Dedifferentiated amniotic fluid mesenchymal stem cell (primary cell): ENCODE results near the gene PSMC4.
"Not testable (repeated sequence)": the region's sequence is repeated elsewhere in the genome, so short reads cannot be mapped to it uniquely, and the experiment has no call there.

Source experiments
- DNase-seq: peaks from one replicate; pipeline ENCODE4 v3.0.0-alpha.2; 2016; ENCODE audit errors: extremely low spot score

PSMC4 gene

DNA sequence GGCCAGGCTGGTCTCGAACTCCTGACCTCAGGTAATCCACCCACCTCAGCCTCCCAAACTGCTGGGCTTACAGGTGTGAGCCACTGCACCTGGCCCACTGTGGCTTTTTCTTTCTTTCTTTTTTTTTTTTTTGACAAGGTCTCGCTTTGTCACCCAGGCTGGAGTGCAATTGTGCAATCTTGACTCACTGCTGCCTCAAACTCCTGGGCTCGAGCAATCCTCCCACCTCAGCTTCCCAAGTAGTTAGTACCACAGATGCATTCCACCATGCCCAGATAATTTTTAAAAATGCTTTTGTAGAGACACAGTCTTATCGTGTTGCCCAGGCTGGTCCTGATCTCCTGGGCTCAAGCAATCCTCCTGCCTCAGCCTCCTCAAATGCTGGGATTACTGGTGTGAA lies 24.4 kb upstream of the PSMC4 start:
- no peak for DNase-seq

- DNase-seq: no peak
Observed at GRCh38 chr19:39949026-39949747, 21.8 kb upstream of the PSMC4 start.

GRCh38 chr19:39951065-39951650 lies 19.8 kb upstream of the PSMC4 start:
- no peak for DNase-seq

GRCh38 chr19:39951686-39952085 lies 19.3 kb upstream of the PSMC4 start:
- no peak for DNase-seq

DNA sequence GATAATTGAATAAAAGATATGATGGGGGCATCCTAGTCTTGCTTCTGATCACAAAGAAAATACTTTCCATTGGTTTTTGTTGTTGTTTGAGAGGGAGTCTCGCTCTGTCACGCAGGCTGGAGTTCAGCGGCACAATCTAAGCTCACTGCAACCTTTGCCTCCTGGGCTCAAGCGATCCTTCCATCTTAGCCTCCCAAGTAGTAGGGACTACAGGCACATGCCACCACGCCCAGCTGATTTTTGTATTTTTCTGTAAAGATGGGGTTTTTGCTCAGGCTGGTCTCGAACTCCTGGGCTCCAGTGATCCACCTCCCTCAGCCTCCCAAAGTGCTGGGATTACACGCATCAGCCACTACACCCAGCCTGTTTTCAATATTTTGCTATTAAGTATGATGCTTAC lies 17.1 kb upstream of the PSMC4 start:
- no peak for DNase-seq

DNA sequence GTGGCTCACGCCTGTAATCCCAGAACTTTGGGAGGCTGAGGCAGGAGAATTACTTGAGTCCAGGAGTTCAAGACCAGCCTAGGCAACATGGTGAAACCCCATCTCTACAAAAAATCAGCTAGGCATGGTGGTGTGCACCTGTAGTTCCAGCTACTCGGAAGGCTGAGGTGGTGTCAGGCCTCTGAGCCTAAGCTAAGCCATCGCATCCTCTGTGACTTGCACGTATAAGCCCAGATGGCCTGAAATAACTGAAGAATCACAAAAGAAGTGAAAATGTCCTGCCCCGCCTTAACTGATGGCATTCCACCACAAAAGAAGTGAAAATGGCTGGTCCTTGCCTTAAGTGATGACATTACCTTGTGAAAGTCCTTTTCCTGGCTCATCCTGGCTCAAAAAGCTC lies 13.1 kb upstream of the PSMC4 start:
- DNase-seq: not testable (repeated sequence)

GRCh38 chr19:39958942-39959341 lies 12.0 kb upstream of the PSMC4 start:
- not testable (repeated sequence) for DNase-seq

- DNase-seq: not testable (repeated sequence)
Observed at GRCh38 chr19:39959407-39959806, 11.6 kb upstream of the PSMC4 start.

DNA sequence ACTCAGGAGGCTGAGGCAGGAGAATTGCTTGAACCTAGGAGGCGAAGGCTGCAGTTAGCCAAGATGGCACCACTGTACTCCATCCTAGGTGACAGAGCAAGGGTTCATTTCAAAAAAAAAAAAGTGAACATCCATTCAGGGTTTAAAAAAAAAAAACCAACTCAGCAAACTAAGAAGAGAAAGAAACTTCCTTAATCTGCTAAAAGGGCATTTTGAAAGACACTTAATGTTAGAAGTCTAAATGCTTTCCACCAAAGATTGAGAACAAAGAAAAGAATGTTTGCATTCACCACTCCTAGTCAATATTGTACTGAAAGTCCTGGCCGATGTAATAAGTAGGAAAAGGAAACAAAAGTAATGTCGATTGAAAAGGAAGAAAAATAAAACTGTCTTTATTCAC lies 7.1 kb upstream of the PSMC4 start:
- DNase-seq: no peak

GRCh38 chr19:39966617-39967016 lies 4.3 kb upstream of the PSMC4 start:
- no peak for DNase-seq

- no peak for DNase-seq
Observed at GRCh38 chr19:39967561-39967960, 3.4 kb upstream of the PSMC4 start.

DNA sequence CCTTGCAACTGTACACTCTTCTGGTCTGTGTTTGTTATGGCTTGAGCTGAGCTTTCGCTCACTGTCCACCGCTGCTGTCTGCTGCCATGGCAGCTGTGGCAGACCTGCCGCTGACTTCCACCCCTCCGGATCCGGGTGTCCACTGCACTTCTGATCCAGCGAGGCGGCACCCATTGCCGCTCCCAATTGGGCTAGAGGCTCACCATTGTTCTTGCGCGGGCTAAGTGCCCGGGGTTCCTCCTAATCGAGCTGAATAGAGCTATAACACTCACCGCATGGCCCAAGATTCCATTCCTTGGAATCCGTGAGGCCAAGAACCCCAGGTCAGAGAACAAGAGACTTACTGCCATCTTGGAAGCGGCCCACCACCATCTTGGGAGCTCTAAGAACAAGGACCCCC lies 2.2 kb upstream of the PSMC4 start:
- DNase-seq: no peak

- no peak for DNase-seq
Observed at GRCh38 chr19:39969266-39969665, 1.7 kb upstream of the PSMC4 start.

- no peak for DNase-seq
Observed at GRCh38 chr19:39969681-39970424, 1.1 kb upstream of the PSMC4 start.

GRCh38 chr19:39970425-39970674 lies 615 bp upstream of the PSMC4 start:
- DNase-seq: peak; percentile 51

DNA sequence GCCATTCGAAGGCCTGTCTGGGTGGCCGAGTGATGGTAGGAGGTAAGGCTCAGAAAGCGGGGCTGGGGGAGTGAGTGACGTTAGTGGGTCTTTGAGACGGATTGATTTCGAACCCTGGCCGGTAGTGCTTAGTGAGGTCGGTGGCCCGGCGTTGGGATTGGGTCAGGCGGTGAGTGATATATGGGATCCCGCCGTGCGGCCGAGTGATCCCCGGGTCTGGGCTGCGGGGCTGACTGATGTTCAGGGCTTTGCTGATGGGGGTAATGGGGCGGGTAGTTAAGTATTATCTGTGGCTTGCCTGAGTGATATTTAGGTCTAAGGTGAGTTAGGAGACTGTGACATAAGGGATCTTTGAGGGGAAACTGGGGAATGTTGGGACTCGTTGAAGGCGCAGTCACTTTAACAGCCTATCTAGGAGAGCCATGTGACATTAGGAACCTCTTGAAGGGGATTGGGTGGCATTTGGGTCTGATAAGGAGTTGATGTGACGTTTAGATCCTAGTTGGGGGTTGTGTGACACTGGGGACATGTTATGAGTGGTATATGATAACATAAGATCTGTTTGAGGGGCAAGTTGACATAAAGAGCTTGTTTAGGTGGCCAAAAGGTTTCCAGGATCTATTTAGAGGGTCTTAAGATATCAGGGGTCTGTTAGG lies 543 bp downstream of the PSMC4 start:
- DNase-seq: no peak

GRCh38 chr19:39974377-39975155 lies 3.6 kb downstream of the PSMC4 start:
- DNase-seq: no peak

DNA sequence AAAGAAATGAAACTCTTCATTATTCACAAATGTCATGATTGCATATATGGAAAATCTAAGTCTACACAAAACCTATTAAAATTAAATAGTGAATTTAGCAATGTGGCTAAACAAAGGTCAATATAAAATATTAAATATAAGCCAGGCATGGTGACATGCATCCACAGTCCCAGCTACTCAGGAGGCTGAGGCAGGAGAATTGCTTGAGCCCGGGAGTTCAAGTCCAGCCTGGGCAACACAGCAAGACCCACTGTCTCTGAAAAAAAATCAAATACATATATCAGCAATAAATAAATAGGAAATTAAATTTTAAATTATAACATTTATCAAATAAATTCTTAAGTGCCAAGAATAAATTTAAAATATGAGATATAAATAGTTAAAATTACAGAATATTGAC lies 11.9 kb downstream of the PSMC4 start:
- no peak for DNase-seq

DNA sequence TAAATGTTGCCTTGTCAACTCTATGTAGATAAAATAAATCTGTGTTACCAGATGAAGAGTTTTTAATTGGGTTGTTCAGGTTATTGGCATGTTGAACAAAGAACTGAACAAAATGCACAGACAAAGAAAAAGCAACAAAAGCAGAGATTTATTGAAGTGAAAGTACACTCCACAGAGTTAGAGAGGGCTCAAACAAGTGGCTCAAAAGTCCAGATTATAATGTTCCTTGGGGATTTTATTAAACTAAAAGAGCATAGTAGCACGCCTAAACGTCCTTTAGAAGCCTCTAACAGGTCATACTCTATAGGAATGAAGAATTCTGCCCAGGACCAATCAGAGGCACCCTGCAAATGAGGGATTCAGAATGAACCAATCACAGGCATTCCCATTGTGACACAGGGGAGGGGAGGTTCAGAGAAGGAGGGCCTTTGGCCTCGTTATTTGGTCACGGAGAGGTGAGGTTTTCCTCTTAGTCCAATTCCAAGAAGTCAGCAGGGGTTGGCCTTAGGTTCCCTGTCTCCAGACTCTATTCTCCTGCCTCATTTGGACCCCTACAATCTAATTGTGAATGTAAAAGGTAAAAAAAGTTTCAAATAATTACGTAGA lies 12.8 kb downstream of the PSMC4 start:
- DNase-seq: no peak

- no peak for DNase-seq
Observed at GRCh38 chr19:39986643-39987042, 15.7 kb downstream of the PSMC4 start.

GRCh38 chr19:39987167-39987566 lies 16.2 kb downstream of the PSMC4 start:
- no peak for DNase-seq

GRCh38 chr19:39987596-39987995 lies 16.6 kb downstream of the PSMC4 start:
- no peak for DNase-seq
